OCI-LY1 (cell line): ENCODE measurements around the gene FAM180A.

Source experiments
- H2AFZ ChIP-seq: fragments of 200-600 bp; sonication (generic), shearing (Covaris generic); 2 replicates; pipeline ENCODE4 v1.6.0; 2014; ENCODE audit warnings: antibody characterized with exemption, mild to moderate bottlenecking, low read length
- H3F3A ChIP-seq: fragments of 200-600 bp; sonication (generic), shearing (Covaris generic); 2 replicates; pipeline ENCODE4 v1.6.0; 2014; ENCODE audit warnings: mild to moderate bottlenecking, antibody characterized with exemption, low read length, moderate library complexity; ENCODE audit not compliant: insufficient read depth
- H3K27ac ChIP-seq: fragments of 200-600 bp; sonication (generic); 2 replicates; pipeline ENCODE4 v1.5.1; 2014; ENCODE audit warnings: low read length, mixed run types, mild to moderate bottlenecking, low read depth; ENCODE audit not compliant: poor library complexity, severe bottlenecking
- H3K27me3 ChIP-seq: fragments of 200-600 bp; sonication (generic); 2 replicates; pipeline ENCODE4 v1.6.0; 2014; ENCODE audit warnings: antibody characterized with exemption, mild to moderate bottlenecking, low read length, moderate library complexity; ENCODE audit not compliant: insufficient read depth
- H3K36me3 ChIP-seq: fragments of 200-600 bp; sonication (generic); 2 replicates; pipeline ENCODE4 v1.6.1; 2014; ENCODE audit warnings: mild to moderate bottlenecking, antibody characterized with exemption, low read length, moderate library complexity, mixed read lengths; ENCODE audit not compliant: insufficient read depth
- H3K4me1 ChIP-seq: fragments of 200-600 bp; sonication (generic); 2 replicates; pipeline ENCODE4 v1.5.1; 2014; ENCODE audit warnings: mild to moderate bottlenecking, low read length, moderate library complexity; ENCODE audit not compliant: insufficient read depth, severe bottlenecking
- H3K4me2 ChIP-seq: fragments of 200-600 bp; sonication (generic), shearing (Covaris generic); 2 replicates; pipeline ENCODE4 v1.6.1; 2014; ENCODE audit warnings: low read length
- H3K4me3 ChIP-seq: fragments of 200-600 bp; sonication (generic); 2 replicates; pipeline ENCODE4 v1.5.1; 2014; ENCODE audit warnings: low read length, low read depth, mild to moderate bottlenecking, mixed read lengths; ENCODE audit not compliant: poor library complexity, severe bottlenecking
- H3K79me2 ChIP-seq: fragments of 200-600 bp; shearing (Covaris generic); 2 replicates; pipeline ENCODE4 v1.6.1; 2016; ENCODE audit warnings: mixed run types, low read length, mixed read lengths; ENCODE audit not compliant: insufficient read depth
- H3K9ac ChIP-seq: fragments of 200-600 bp; sonication (generic), shearing (Covaris generic); 2 replicates; pipeline ENCODE4 v1.6.1; 2014; ENCODE audit warnings: mild to moderate bottlenecking, low read length, mixed read lengths
- H3K9me2 ChIP-seq: fragments of 200-600 bp; sonication (generic), shearing (Covaris generic); 2 replicates; pipeline ENCODE4 v1.6.1; 2014; ENCODE audit warnings: low read depth, mild to moderate bottlenecking, low read length, mixed read lengths
- H3K9me3 ChIP-seq: fragments of 200-600 bp; shearing (Covaris generic); 2 replicates; pipeline ENCODE4 v1.6.1; 2014; ENCODE audit warnings: low read length, mixed read lengths
- H4K20me1 ChIP-seq: fragments of 200-600 bp; sonication (generic), shearing (Covaris generic); 2 replicates; pipeline ENCODE4 v1.6.0; 2016; ENCODE audit warnings: mild to moderate bottlenecking, low read length; ENCODE audit not compliant: insufficient read depth
- EZH2 ChIP-seq: fragments of 200-600 bp; sonication (generic), shearing (Covaris generic); IDR thresholded peaks from 2 replicates; pipeline ENCODE4 v1.8.0; 2017; ENCODE audit warnings: borderline replicate concordance, mixed run types, mild to moderate bottlenecking, antibody characterized with exemption, low read length, moderate library complexity, mixed read lengths
- TF ChIP-seq, protein P1 (sequence below): fragments of 200-600 bp; sonication (generic), shearing (Covaris generic); IDR thresholded peaks from 2 replicates; pipeline ENCODE4 v1.5.1; 2017; ENCODE audit warnings: mild to moderate bottlenecking, antibody characterized with exemption, low read length, moderate library complexity, mixed read lengths

The FAM180A gene

GRCh38 chr7:135753616-135754413 lies 5.2 kb upstream of the FAM180A start:
- H3K4me3 ChIP-seq = no peak overlapping the region
- no peaks in the 10 kb centered on the region for H3K4me1 ChIP-seq
- no peaks in the 10 kb centered on the region for H3K79me2 ChIP-seq
- H4K20me1 ChIP-seq = no peaks in the 10 kb centered on the region
- H3K36me3 ChIP-seq = no peaks in the 10 kb centered on the region
- H2AFZ ChIP-seq = no peak overlapping the region
- H3K9ac ChIP-seq = no peak overlapping the region
- no peaks in the 10 kb centered on the region for H3K9me3 ChIP-seq
- H3K4me2 ChIP-seq = no peak overlapping the region
- H3K27me3 ChIP-seq = no peaks in the 10 kb centered on the region; the same call in none of the 2 replicates
- TF ChIP-seq EZH2 = no peak
- TF ChIP-seq, protein P1, sequence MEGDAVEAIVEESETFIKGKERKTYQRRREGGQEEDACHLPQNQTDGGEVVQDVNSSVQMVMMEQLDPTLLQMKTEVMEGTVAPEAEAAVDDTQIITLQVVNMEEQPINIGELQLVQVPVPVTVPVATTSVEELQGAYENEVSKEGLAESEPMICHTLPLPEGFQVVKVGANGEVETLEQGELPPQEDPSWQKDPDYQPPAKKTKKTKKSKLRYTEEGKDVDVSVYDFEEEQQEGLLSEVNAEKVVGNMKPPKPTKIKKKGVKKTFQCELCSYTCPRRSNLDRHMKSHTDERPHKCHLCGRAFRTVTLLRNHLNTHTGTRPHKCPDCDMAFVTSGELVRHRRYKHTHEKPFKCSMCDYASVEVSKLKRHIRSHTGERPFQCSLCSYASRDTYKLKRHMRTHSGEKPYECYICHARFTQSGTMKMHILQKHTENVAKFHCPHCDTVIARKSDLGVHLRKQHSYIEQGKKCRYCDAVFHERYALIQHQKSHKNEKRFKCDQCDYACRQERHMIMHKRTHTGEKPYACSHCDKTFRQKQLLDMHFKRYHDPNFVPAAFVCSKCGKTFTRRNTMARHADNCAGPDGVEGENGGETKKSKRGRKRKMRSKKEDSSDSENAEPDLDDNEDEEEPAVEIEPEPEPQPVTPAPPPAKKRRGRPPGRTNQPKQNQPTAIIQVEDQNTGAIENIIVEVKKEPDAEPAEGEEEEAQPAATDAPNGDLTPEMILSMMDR = no peak
- no peak overlapping the region for H3K27ac ChIP-seq
- H3F3A ChIP-seq = no peaks in the 10 kb centered on the region
- no peaks in the 10 kb centered on the region for H3K9me2 ChIP-seq

- Histone ChIP-seq H4K20me1 (no peaks in the 10 kb centered on the region), H2AFZ (no peak overlapping the region), H3K4me2 (no peak overlapping the region), H3K27ac (no peak overlapping the region), H3K79me2 (no peaks in the 10 kb centered on the region), H3K27me3 (no peaks in the 10 kb centered on the region; the same call in 1 of the 2 replicates), H3K9me3 (no peaks in the 10 kb centered on the region), H3K9ac (no peak overlapping the region), H3K9me2 (no peaks in the 10 kb centered on the region), H3K36me3 (no peaks in the 10 kb centered on the region), H3K4me3 (no peak overlapping the region), H3F3A (no peaks in the 10 kb centered on the region), H3K4me1 (no peaks in the 10 kb centered on the region)
- TF ChIP-seq EZH2 = no peak
- TF ChIP-seq, protein P1 = no peak
Observed at GRCh38 chr7:135747366-135747765, 1.2 kb downstream of the FAM180A start.

GRCh38 chr7:135745703-135746312 lies 2.8 kb downstream of the FAM180A start:
- H3K4me2 ChIP-seq = no peak overlapping the region
- H3K27me3 ChIP-seq = no peaks in the 10 kb centered on the region; the same call in 1 of the 2 replicates
- TF ChIP-seq, protein P1 = no peak
- TF ChIP-seq EZH2 = no peak
- no peaks in the 10 kb centered on the region for H3F3A ChIP-seq
- H3K4me3 ChIP-seq = no peak overlapping the region
- no peaks in the 10 kb centered on the region for H4K20me1 ChIP-seq
- H3K4me1 ChIP-seq = no peaks in the 10 kb centered on the region
- H2AFZ ChIP-seq = no peak overlapping the region
- H3K27ac ChIP-seq = no peak overlapping the region
- no peaks in the 10 kb centered on the region for H3K9me3 ChIP-seq
- no peaks in the 10 kb centered on the region for H3K36me3 ChIP-seq
- H3K9me2 ChIP-seq = no peaks in the 10 kb centered on the region
- no peak overlapping the region for H3K9ac ChIP-seq
- H3K79me2 ChIP-seq = no peaks in the 10 kb centered on the region
